Upper lobe of right lung (tissue), 1 donor: ENCODE results near the gene CYP4B1. TPM values are rescaled to one million over a fixed set of nuclear protein-coding genes. Genes with fewer than 3 reads are reported as not detected.

Experiments
- ATAC-seq: fragments of 200-7000 bp; cut with Tn5 transposase; one replicate; pipeline ENCODE4 v1.9.1; 2020; ENCODE audit warnings: mild to moderate bottlenecking, moderate library complexity
- DNase-seq: peaks from one replicate; pipeline ENCODE4 v3.0.0-alpha.2; 2020
- H3K27ac ChIP-seq: fragments of 200-600 bp; one replicate; pipeline ENCODE4 v1.8.0; 2022
- H3K27me3 ChIP-seq: fragments of 200-600 bp; one replicate; pipeline ENCODE4 v1.8.0; 2022; ENCODE audit warnings: mild to moderate bottlenecking
- H3K36me3 ChIP-seq: fragments of 200-600 bp; one replicate; pipeline ENCODE4 v1.8.0; 2022
- H3K4me1 ChIP-seq: fragments of 200-600 bp; one replicate; pipeline ENCODE4 v1.8.0; 2022
- H3K4me3 ChIP-seq: fragments of 200-600 bp; one replicate; pipeline ENCODE4 v1.8.0; 2022; ENCODE audit warnings: mild to moderate bottlenecking
- H3K9me3 ChIP-seq: fragments of 200-600 bp; one replicate; pipeline ENCODE4 v1.8.0; 2022
- CTCF ChIP-seq: fragments of 200-600 bp; IDR thresholded peaks from one replicate; pipeline ENCODE4 v1.8.0; 2022; ENCODE audit warnings: antibody characterized with exemption
- intact Hi-C: fragments of 100-400 bp; cut with DNase I; formaldehyde crosslinking; loops from one replicate; pipeline ENCODE4 v1.11.0; 2022
- total RNA-seq: library from RNA; stranded (reverse); fragmentation: NEBNext Ultra II Directional; extraction: Animal tissue kit (Norgen Biotek cat#: 25700); gene quantifications from one replicate; pipeline ENCODE4 v1.2.1, GENCODE V29; 2021
- donor health status: DM: no; HTN: yes; CAD: no; lungs with severe emphysema.

CYP4B1 gene
- total RNA-seq, 1 donor from 2014 or later = 268 TPM

- Histone ChIP-seq H3K36me3 (peaks cover 4% of the 10 kb centered on the region), H3K4me3 (no peak overlapping the region), H3K27ac (no peak overlapping the region), H3K4me1 (peaks cover 38% of the 10 kb centered on the region), H3K27me3 (no peaks in the 10 kb centered on the region), H3K9me3 (no peaks in the 10 kb centered on the region)
- no peak for TF ChIP-seq CTCF
- DNase-seq (no peak), ATAC-seq (no peak)
- intact Hi-C loops = no loop called here
These were observed 10.2 kb downstream of the CYP4B1 start for GRCh38 chr1:46809071-46809470.

- no peak for ATAC-seq
- H3K27ac ChIP-seq = no peak overlapping the region
- peaks cover 9% of the 10 kb centered on the region for H3K36me3 ChIP-seq
- no peaks in the 10 kb centered on the region for H3K9me3 ChIP-seq
- intact Hi-C loops = no loop called here
- TF ChIP-seq CTCF = no peak
- DNase-seq = no peak
- H3K4me3 ChIP-seq = no peak overlapping the region
- H3K27me3 ChIP-seq = no peaks in the 10 kb centered on the region
- H3K4me1 ChIP-seq = peaks cover 30% of the 10 kb centered on the region
These were observed 11.1 kb downstream of the CYP4B1 start for GRCh38 chr1:46809904-46810303.

- no peak overlapping the region for H3K4me3 ChIP-seq
- peaks cover 25% of the 10 kb centered on the region for H3K4me1 ChIP-seq
- no peaks in the 10 kb centered on the region for H3K9me3 ChIP-seq
- H3K27ac ChIP-seq = no peak overlapping the region
- no peak for ATAC-seq
- no peaks in the 10 kb centered on the region for H3K27me3 ChIP-seq
- H3K36me3 ChIP-seq = peaks cover 9% of the 10 kb centered on the region
- no peak for TF ChIP-seq CTCF
- DNase-seq = no peak
- intact Hi-C loops = no loop called here
These were observed 11.8 kb downstream of the CYP4B1 start for GRCh38 chr1:46810596-46810995.

- Histone ChIP-seq H3K4me3 (no peak overlapping the region), H3K36me3 (peaks cover 13% of the 10 kb centered on the region), H3K9me3 (no peaks in the 10 kb centered on the region), H3K27ac (no peak overlapping the region), H3K4me1 (peaks cover 20% of the 10 kb centered on the region), H3K27me3 (no peaks in the 10 kb centered on the region)
- no peak for TF ChIP-seq CTCF
- no peak for ATAC-seq
- no peak for DNase-seq
- intact Hi-C loops = no loop called here
These were observed 12.2 kb downstream of the CYP4B1 start for GRCh38 chr1:46811053-46811452.

GRCh38 chr1:46812065-46812963 is 13.5 kb downstream of the CYP4B1 start:
- no peak overlapping the region for H3K27ac ChIP-seq
- no peak overlapping the region for H3K4me3 ChIP-seq
- DNase-seq = no peak
- no peak for ATAC-seq
- no peaks in the 10 kb centered on the region for H3K9me3 ChIP-seq
- intact Hi-C loops = no loop called here
- H3K4me1 ChIP-seq = peaks cover 10% of the 10 kb centered on the region
- peaks cover 17% of the 10 kb centered on the region for H3K36me3 ChIP-seq
- H3K27me3 ChIP-seq = no peaks in the 10 kb centered on the region
- TF ChIP-seq CTCF = no peak
